ENCODE data around the gene PLXNA4.

The PLXNA4 gene

DNA sequence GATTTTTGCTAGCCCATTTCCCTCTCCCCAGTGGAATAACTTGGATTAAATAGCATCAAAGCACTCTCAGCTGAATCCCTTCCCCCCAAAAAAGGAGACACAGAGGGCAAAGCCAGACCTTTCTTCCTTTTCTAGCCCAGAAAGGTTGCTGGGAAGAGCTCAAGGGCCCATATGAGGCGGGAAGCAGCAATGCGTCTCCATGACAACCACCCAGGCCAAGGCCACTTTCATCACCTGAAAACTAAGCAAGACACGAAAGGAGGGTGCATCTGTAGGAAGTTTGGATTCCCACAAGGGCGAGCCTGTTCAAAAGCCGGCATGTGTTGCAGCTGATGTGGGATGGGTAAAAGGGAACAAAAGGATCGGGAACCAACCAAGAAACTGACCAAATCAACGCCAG lies 229.1 kb downstream of the PLXNA4 start:
- Histone ChIP-seq H3K36me3 (replicated peaks) (no peaks in the 10 kb centered on the region), H3K4me3 (ENCODE audit: low read depth, low read length) (no peak overlapping the region), H3K27ac (no peak overlapping the region), H3K27me3 (replicated peaks) (no peaks in the 10 kb centered on the region)
- TF ChIP-seq, protein P1, sequence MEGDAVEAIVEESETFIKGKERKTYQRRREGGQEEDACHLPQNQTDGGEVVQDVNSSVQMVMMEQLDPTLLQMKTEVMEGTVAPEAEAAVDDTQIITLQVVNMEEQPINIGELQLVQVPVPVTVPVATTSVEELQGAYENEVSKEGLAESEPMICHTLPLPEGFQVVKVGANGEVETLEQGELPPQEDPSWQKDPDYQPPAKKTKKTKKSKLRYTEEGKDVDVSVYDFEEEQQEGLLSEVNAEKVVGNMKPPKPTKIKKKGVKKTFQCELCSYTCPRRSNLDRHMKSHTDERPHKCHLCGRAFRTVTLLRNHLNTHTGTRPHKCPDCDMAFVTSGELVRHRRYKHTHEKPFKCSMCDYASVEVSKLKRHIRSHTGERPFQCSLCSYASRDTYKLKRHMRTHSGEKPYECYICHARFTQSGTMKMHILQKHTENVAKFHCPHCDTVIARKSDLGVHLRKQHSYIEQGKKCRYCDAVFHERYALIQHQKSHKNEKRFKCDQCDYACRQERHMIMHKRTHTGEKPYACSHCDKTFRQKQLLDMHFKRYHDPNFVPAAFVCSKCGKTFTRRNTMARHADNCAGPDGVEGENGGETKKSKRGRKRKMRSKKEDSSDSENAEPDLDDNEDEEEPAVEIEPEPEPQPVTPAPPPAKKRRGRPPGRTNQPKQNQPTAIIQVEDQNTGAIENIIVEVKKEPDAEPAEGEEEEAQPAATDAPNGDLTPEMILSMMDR (IDR thresholded peaks at IDR 0.05; ENCODE audit: low read depth, low read length, missing control alignments), result no peak
- in situ Hi-C loops (cut with HindIII; ENCODE audit: low pct_ligation_motif_present, low sequenced_read_pairs), result no loop called here
- DNase-seq, result no peak

DNA sequence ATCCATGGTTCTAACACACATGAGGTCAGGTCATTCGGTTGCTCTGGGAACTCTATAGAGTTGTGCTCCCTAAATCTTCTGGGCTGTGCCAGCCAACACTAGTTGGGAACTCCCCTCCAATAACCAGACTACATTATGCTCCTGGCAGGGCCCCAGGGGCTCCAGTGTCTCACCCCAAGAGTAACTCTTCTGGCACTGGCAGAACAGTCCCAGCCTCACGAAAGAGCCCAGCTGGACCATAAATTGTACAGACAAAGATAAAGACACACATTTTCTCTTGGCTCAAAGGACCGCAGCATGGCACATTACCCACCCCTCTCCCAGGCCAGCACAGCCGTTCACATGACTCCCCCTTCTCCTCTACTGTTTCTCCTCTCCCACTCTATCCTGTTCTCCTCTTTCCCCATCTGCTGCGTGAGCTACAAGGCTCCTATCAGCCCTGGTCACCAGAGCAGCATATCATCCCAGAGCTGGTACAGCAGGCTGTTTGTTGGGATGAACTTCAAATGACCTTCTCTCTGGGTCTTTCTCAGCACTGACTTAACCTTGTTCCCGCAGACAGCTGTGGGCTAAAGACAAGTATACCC lies 230.6 kb downstream of the PLXNA4 start:
- no peak overlapping the region for H3K27ac ChIP-seq
- no peaks in the 10 kb centered on the region for H3K36me3 ChIP-seq (replicated peaks)
- in situ Hi-C loops (cut with HindIII; ENCODE audit: low pct_ligation_motif_present, low sequenced_read_pairs), result no loop called here

DNA sequence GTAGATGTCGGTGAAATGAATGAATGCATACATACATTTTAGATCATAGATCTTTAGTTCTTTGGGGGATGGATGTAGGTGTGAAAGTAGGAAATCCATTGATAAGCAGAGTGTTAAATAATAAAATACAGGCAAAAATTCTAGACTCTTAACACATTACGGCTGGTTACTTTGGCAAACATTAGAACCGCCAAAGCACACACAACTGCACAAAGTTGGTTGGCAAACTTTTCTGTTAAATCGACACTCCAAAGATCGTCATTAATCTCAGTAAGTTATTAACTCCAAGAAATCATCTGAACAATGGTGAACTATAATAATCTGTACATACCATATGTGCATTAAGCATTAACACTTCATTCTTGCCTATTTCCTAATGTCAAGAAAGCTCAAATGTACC lies 231.2 kb downstream of the PLXNA4 start:
- Histone ChIP-seq H3K27ac (no peak overlapping the region), H3K36me3 (replicated peaks) (no peaks in the 10 kb centered on the region), H3K4me3 (ENCODE audit: low read depth, low read length) (no peak overlapping the region), H3K27me3 (replicated peaks) (no peaks in the 10 kb centered on the region)
- in situ Hi-C loops (cut with HindIII; ENCODE audit: low pct_ligation_motif_present, low sequenced_read_pairs), result no loop called here
- TF ChIP-seq, protein P1 (IDR thresholded peaks at IDR 0.05; ENCODE audit: low read depth, low read length, missing control alignments), result no peak
- no peak for DNase-seq

More for the DNA sequence above, 230.6 kb downstream of the PLXNA4 start:
- Histone ChIP-seq H3K27me3 (replicated peaks) (no peaks in the 10 kb centered on the region), H3K4me3 (ENCODE audit: low read depth, low read length) (no peak overlapping the region)
- TF ChIP-seq, protein P1 (IDR thresholded peaks at IDR 0.05; ENCODE audit: low read depth, low read length, missing control alignments), result no peak
- DNase-seq, result no peak

DNA sequence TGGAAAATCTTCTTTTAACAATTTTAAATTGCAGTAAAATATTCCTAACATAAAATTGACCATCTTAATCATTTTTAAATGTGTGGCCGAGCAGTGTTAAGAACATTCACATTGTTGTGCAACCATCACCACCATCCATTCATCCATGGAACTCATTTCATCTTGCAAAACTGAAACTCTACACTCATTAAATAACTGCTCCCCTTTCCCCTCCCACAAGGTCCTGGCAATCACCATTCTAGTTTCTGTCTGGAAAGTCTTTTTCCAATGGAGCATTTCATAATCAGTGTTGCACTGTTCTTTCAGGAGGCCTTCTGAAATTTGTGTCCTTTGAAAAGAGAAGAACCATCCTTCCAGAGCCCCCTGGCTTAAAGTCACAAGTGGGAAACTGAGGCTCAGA lies 233.1 kb downstream of the PLXNA4 start:
- Histone ChIP-seq H3K27ac (no peak overlapping the region), H3K27me3 (replicated peaks) (no peaks in the 10 kb centered on the region), H3K36me3 (replicated peaks) (no peaks in the 10 kb centered on the region), H3K4me3 (ENCODE audit: low read depth, low read length) (no peak overlapping the region)
- in situ Hi-C loops (cut with HindIII; ENCODE audit: low pct_ligation_motif_present, low sequenced_read_pairs), result no loop called here
- DNase-seq, result no peak
- TF ChIP-seq, protein P1 (IDR thresholded peaks at IDR 0.05; ENCODE audit: low read depth, low read length, missing control alignments), result no peak

DNA sequence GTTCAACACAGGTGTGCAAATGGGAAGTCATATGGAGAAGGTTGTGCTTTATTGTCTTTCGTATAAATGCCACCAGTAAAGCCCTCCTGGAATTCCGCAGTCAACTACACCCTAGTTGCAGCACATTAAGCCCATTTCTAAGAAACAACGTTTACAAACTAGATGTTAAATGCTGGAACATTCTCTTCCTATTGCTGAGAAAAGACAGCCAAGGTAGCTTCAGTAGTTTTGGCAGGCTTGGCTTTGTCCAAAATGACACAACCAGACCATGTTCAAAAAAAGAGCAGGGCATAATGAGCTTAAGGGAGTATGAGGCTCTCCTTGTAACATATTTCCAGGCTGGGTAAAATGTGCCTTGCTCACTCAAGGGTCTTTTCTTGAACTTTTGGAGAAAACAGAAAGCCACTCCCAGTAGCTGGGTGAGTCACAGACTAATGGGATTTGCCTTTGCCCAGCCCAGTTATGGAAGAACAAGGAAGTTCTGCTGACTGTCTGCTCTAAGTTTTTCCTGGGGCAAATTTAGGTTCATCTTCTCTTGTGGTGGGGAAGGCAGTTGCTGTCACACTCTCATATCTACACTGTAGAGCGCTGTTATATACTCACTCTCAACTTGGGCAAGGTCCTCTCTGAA lies 238.7 kb downstream of the PLXNA4 start:
- Histone ChIP-seq H3K4me3 (ENCODE audit: low read depth, low read length) (no peak overlapping the region), H3K27ac (no peak overlapping the region), H3K36me3 (replicated peaks) (no peaks in the 10 kb centered on the region), H3K27me3 (replicated peaks) (no peaks in the 10 kb centered on the region)
- in situ Hi-C loops (cut with HindIII; ENCODE audit: low pct_ligation_motif_present, low sequenced_read_pairs), result no loop called here
- no peak for DNase-seq
- TF ChIP-seq, protein P1 (IDR thresholded peaks at IDR 0.05; ENCODE audit: low read depth, low read length, missing control alignments), result no peak

DNA sequence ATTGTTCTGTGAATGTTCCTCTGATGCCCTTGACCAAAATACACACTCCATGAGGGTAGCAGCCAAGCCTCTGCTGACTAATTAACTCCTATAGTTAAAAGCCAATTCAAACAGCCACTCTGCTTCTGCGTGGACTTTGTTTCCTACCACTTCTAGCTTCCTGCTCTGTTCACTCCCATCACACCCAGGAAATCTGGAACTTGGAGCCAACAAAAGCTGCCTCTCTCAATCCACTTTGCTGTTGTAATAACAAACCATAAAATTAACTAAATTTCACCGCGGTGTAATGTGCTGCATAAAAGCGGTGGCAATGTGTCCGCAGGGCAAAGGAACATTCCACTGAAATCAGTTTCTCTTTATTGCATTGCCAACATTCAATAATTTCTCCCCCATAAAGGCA lies 239.5 kb downstream of the PLXNA4 start:
- in situ Hi-C loops (cut with HindIII; ENCODE audit: low pct_ligation_motif_present, low sequenced_read_pairs), result no loop called here
- H3K27ac ChIP-seq, result no peak overlapping the region
- H3K4me3 ChIP-seq (ENCODE audit: low read depth, low read length), result no peak overlapping the region
- DNase-seq, result no peak
- H3K36me3 ChIP-seq (replicated peaks), result no peaks in the 10 kb centered on the region
- TF ChIP-seq, protein P1 (IDR thresholded peaks at IDR 0.05; ENCODE audit: low read depth, low read length, missing control alignments), result no peak
- no peaks in the 10 kb centered on the region for H3K27me3 ChIP-seq (replicated peaks)

All from brain microvascular endothelial cell (primary cell).